ENCODE measurements around the gene REC114.
"Not testable (repeated sequence)": the region's sequence is repeated elsewhere in the genome, so short reads cannot be mapped to it uniquely, and the experiment has no call there.

The REC114 gene

GRCh38 chr15:73539212-73540128 is 96.5 kb downstream of the REC114 start:
- Histone ChIP-seq H2AFZ (no peak overlapping the region), H3K4me2 (ENCODE audit: low read length) (no peak overlapping the region), H3K4me1 (no peaks in the 10 kb centered on the region), H3K27ac (no peak overlapping the region), H3K4me3 (ENCODE audit: low read depth, low read length) (no peak overlapping the region), H3K79me2 (no peaks in the 10 kb centered on the region), H3K9me3 (ENCODE audit: control insufficient read depth, low read length) (no peaks in the 10 kb centered on the region), H3K27me3 (ENCODE audit: control insufficient read depth, insufficient read depth, low read length) (no peaks in the 10 kb centered on the region), H3K36me3 (ENCODE audit: control insufficient read depth, insufficient read depth, low read length) (no peaks in the 10 kb centered on the region), H3K9ac (no peak overlapping the region)
- no peak for TF ChIP-seq CTCF (IDR thresholded peaks at IDR 0.05)

- H3K9ac ChIP-seq, result no peak overlapping the region
- no peak overlapping the region for H3K27ac ChIP-seq
- no peaks in the 10 kb centered on the region for H3K4me1 ChIP-seq
- no peak for TF ChIP-seq CTCF (IDR thresholded peaks at IDR 0.05)
- no peaks in the 10 kb centered on the region for H3K9me3 ChIP-seq (ENCODE audit: control insufficient read depth, low read length)
- H2AFZ ChIP-seq, result no peak overlapping the region
- no peaks in the 10 kb centered on the region for H3K27me3 ChIP-seq (ENCODE audit: control insufficient read depth, insufficient read depth, low read length)
- no peaks in the 10 kb centered on the region for H3K36me3 ChIP-seq (ENCODE audit: control insufficient read depth, insufficient read depth, low read length)
- H3K79me2 ChIP-seq, result no peaks in the 10 kb centered on the region
- no peak overlapping the region for H3K4me2 ChIP-seq (ENCODE audit: low read length)
- H3K4me3 ChIP-seq (ENCODE audit: low read depth, low read length), result no peak overlapping the region
Observed at GRCh38 chr15:73540161-73540560, 97.2 kb downstream of the REC114 start.

GRCh38 chr15:73541479-73541878 is 98.5 kb downstream of the REC114 start:
- Histone ChIP-seq H3K27me3 (ENCODE audit: control insufficient read depth, insufficient read depth, low read length) (no peaks in the 10 kb centered on the region), H3K4me1 (no peaks in the 10 kb centered on the region), H3K4me2 (ENCODE audit: low read length) (no peak overlapping the region), H3K79me2 (no peaks in the 10 kb centered on the region), H2AFZ (no peak overlapping the region), H3K27ac (no peak overlapping the region), H3K4me3 (ENCODE audit: low read depth, low read length) (no peak overlapping the region), H3K9me3 (ENCODE audit: control insufficient read depth, low read length) (no peaks in the 10 kb centered on the region), H3K9ac (no peak overlapping the region), H3K36me3 (ENCODE audit: control insufficient read depth, insufficient read depth, low read length) (no peaks in the 10 kb centered on the region)
- TF ChIP-seq CTCF (IDR thresholded peaks at IDR 0.05), result no peak

- H3K79me2 ChIP-seq; H3K9ac ChIP-seq; H3K27me3 ChIP-seq (ENCODE audit: control insufficient read depth, insufficient read depth, low read length); H3K4me1 ChIP-seq; H3K9me3 ChIP-seq (ENCODE audit: control insufficient read depth, low read length); H3K36me3 ChIP-seq (ENCODE audit: control insufficient read depth, insufficient read depth, low read length); H3K27ac ChIP-seq; H3K4me2 ChIP-seq (ENCODE audit: low read length); H2AFZ ChIP-seq; H3K4me3 ChIP-seq (ENCODE audit: low read depth, low read length): not testable (repeated sequence)
Observed at GRCh38 chr15:73548925-73549324, 106.0 kb downstream of the REC114 start.

- TF ChIP-seq CTCF (IDR thresholded peaks at IDR 0.05), result no peak
- H3K36me3 ChIP-seq (ENCODE audit: control insufficient read depth, insufficient read depth, low read length), result no peaks in the 10 kb centered on the region
- H2AFZ ChIP-seq, result no peak overlapping the region
Observed at GRCh38 chr15:73550190-73550589, 107.2 kb downstream of the REC114 start.

More at GRCh38 chr15:73550190-73550589, 107.2 kb downstream of the REC114 start:
- Histone ChIP-seq H3K9me3 (ENCODE audit: control insufficient read depth, low read length) (no peaks in the 10 kb centered on the region), H3K4me3 (ENCODE audit: low read depth, low read length) (no peak overlapping the region), H3K27me3 (ENCODE audit: control insufficient read depth, insufficient read depth, low read length) (no peaks in the 10 kb centered on the region), H3K4me2 (ENCODE audit: low read length) (no peak overlapping the region), H3K9ac (no peak overlapping the region), H3K79me2 (no peaks in the 10 kb centered on the region), H3K27ac (no peak overlapping the region), H3K4me1 (no peaks in the 10 kb centered on the region)

Measured in parathyroid adenoma (tissue), 2 donors.